GM23338 (cell line): ENCODE measurements around the gene FRMD4A. TPM values are rescaled to one million over a fixed set of nuclear protein-coding genes. Genes with fewer than 3 reads are reported as not detected.

Experiments used
- CREB1 ChIP-seq: fragments of 250-450 bp; sonication (Bioruptor Pico); IDR thresholded peaks from 2 replicates; pipeline ENCODE4 v1.5.0; 2020; ENCODE audit warnings: low read depth, mild to moderate bottlenecking, moderate library complexity
- ETS1 ChIP-seq: IDR thresholded peaks from 2 replicates; pipeline ENCODE4 v1.6.1; 2016; ENCODE audit warnings: antibody characterized with exemption
- EZH2 ChIP-seq: fragments of 200-600 bp; sonication (generic); IDR thresholded peaks from one replicate; pipeline ENCODE4 v1.8.0; 2017; ENCODE audit warnings: antibody characterized with exemption, mild to moderate bottlenecking, low read depth; ENCODE audit not compliant: unreplicated experiment
- EZH2phosphoT487 ChIP-seq: fragments of 200-600 bp; sonication (generic); IDR thresholded peaks from one replicate; pipeline ENCODE4 v1.8.1; 2018; ENCODE audit warnings: antibody characterized with exemption; ENCODE audit not compliant: unreplicated experiment
- NANOG ChIP-seq: IDR thresholded peaks from 2 replicates; pipeline ENCODE4 v1.6.1; 2016; ENCODE audit warnings: antibody characterized with exemption, borderline replicate concordance
- POLR2AphosphoS5 ChIP-seq: IDR thresholded peaks from 2 replicates; pipeline ENCODE4 v1.6.1; 2016; ENCODE audit warnings: antibody characterized with exemption, low read depth
- REST ChIP-seq: IDR thresholded peaks from one replicate; pipeline ENCODE4 v1.6.1; 2018; ENCODE audit warnings: antibody characterized with exemption; ENCODE audit not compliant: unreplicated experiment
- STAT1 ChIP-seq: IDR thresholded peaks from one replicate; pipeline ENCODE4 v1.6.1; 2016; ENCODE audit warnings: antibody characterized with exemption; ENCODE audit not compliant: unreplicated experiment
- ZNF114 ChIP-seq: fragments of 250-450 bp; sonication (Bioruptor Pico); IDR thresholded peaks from 2 replicates; pipeline ENCODE4 v1.5.0; 2020; ENCODE audit warnings: mild to moderate bottlenecking, moderate library complexity
- ZNF331 ChIP-seq: fragments of 250-450 bp; sonication (Bioruptor Pico); IDR thresholded peaks from 2 replicates; pipeline ENCODE4 v1.5.0; 2020; ENCODE audit warnings: low read depth, mild to moderate bottlenecking, moderate library complexity
- ZNF462 ChIP-seq: fragments of 250-450 bp; sonication (Bioruptor Pico); IDR thresholded peaks from 2 replicates; pipeline ENCODE4 v1.5.0; 2020; ENCODE audit warnings: mild to moderate bottlenecking, moderate library complexity
- polyA plus RNA-seq: library from polyadenylated mRNA; unstranded; fragments of >200 nt; fragmentation: Nextera tagmentation; extraction: Ambion mirVana; gene quantifications from 2 replicates; pipeline ENCODE4 v1.2.1, GENCODE V29; 2016
- total RNA-seq: library from RNA; depleted of rRNA; stranded (reverse); fragments of >200 nt; shearing (Covaris generic); gene quantifications from 2 replicates; pipeline ENCODE4 v1.2.3, GENCODE V29; 2014

Gene FRMD4A
- total and polyA plus RNA-seq, 2 experiments from 2014 or later, result 14.0 to 20.1 TPM

DNA sequence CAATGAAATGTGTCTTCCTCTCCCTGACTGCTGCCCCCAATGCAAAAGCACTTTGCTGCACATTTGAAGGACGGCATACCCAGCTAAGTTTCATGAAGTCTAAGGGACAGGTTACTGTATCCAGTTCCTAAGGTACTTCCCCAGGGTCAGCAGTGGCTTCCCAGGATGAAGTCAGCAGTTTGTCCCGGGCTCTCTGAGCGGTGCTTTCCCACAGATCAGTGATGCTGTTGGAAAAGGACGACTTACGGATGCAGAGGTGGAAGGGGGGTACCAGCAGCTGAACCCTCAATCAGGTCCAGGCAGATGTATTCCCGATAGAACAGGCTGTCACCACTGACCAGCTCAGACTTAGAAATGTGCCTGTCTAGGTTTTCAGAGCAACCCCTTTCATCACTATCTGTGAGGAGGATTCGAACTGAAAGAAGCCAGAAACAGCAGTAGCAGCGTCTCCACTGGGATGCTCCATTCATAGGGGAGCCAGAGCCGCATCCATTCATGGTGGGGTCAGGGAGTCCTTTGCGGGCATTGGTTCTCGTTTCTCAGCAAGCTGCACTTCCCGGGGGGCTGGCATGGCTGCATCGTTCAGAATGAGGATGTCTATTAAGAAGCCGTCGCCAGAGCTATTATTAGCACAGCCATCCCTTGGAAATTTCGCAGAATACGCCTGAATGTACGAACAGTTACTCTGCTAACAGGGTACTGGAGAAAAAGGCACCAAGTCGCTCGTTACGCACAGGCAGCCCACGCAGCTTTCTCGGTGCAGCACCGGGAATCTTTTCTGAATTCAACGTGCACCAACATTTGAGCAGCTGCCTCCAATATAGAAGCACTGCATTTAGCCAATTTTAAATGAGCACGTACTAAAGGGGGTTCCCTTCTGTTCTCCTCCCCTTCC lies 440.2 kb downstream of the FRMD4A start (continued):
- no peak for TF ChIP-seq ZNF462 (CRISPR knock-in tag)
- TF ChIP-seq EZH2phosphoT487, result no peak
- TF ChIP-seq CREB1, result no peak
- TF ChIP-seq EZH2, result no peak
- no peak for TF ChIP-seq STAT1
- no peak for TF ChIP-seq POLR2AphosphoS5
- TF ChIP-seq REST, result no peak
- TF ChIP-seq ZNF114 (CRISPR knock-in tag), result no peak
- TF ChIP-seq NANOG, result no peak
- no peak for TF ChIP-seq ETS1
- no peak for TF ChIP-seq ZNF331 (CRISPR knock-in tag)
